Mucosa of rectum (tissue), 2 donors: ENCODE measurements around the gene NPTN.

ENCODE experiments used
- H3K27ac ChIP-seq, 2 donors: one replicate each; pipeline ENCODE4 v1.7.0; 2013; ENCODE audit warnings: inconsistent platforms in 2 of 2, low read depth in 2 of 2, low read length in 2 of 2
- H3K27me3 ChIP-seq, 2 donors: one replicate each; pipeline ENCODE4 v1.7.0; 2013; ENCODE audit warnings: low read length in 2 of 2; ENCODE audit not compliant: control insufficient read depth in 2 of 2, insufficient read depth in 2 of 2
- H3K36me3 ChIP-seq, 2 donors: one replicate each; pipeline ENCODE4 v1.7.0; 2013; ENCODE audit warnings: low read length in 2 of 2; ENCODE audit not compliant: control insufficient read depth in 2 of 2, insufficient read depth in 2 of 2
- H3K4me1 ChIP-seq, 2 donors: one replicate each; pipeline ENCODE4 v1.7.0; 2013; ENCODE audit warnings: low read length in 2 of 2, mild to moderate bottlenecking in 1 of 2; ENCODE audit not compliant: control insufficient read depth in 2 of 2, insufficient read depth in 2 of 2
- H3K4me3 ChIP-seq, 2 donors: one replicate each; pipeline ENCODE4 v1.7.0; 2013; ENCODE audit warnings: low read length in 2 of 2
- H3K9ac ChIP-seq, 2 donors: one replicate each; pipeline ENCODE4 v1.7.0; 2013; ENCODE audit warnings: low read length in 2 of 2, low read depth in 1 of 2, mild to moderate bottlenecking in 1 of 2
- H3K9me3 ChIP-seq, 2 donors: one replicate each; pipeline ENCODE4 v1.7.0; 2013; ENCODE audit warnings: low read length in 2 of 2; ENCODE audit not compliant: control insufficient read depth in 2 of 2
- donor health status: healthy.
- donor health status: Normal muscosa, but diverticular disease.

Gene NPTN

DNA sequence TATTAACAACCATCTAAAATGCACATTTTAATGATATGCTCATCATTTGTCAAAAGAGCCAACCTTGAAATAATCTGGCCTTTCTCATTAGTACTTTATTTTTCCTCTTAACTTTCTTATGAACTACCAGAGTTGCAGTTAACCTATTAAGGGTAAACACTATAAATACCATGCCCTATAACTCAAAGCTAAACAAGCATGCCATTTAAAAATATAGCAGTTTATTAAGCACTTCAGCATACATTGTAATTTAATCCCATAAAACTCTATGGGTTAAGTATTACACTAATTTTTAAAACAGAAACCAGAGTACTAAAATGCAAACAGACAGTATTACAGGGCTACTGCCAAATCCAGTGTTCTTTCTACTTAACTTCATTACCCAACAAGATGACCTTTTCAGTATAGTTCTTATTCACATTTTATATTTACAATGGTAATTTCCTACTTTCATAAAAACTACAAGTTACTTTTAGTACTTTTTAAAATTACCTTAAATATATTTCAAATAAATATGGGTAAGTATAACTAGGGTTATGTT lies 11.8 kb downstream of the NPTN start:
- Histone ChIP-seq H3K9ac (no peak overlapping the region), H3K27ac (no peak overlapping the region), H3K4me1 (peaks cover 3 to 14% of the 10 kb centered on the region in 2 donors), H3K9me3 (no peaks in the 10 kb centered on the region), H3K27me3 (no peaks in the 10 kb centered on the region), H3K36me3 (no peaks in the 10 kb centered on the region), H3K4me3 (no peak overlapping the region)

DNA sequence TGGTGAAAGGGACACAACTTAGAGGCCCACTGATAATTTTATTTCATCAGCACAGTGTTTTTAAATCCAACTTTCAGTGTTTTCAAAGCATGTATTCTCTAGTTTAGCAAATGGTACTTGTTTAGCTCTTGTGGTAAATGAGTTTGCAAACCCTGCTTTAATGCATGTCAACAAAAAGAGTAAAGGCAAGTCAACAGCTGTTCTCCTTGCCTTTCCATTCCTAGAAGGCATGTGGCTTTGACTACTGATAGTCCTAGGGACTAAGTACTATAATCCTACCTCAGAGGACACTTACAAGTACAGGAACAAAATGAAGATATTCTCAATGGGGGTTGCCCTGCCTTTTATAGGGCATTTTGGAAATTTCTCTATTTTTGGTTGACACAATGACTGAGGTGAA lies 13.1 kb downstream of the NPTN start:
- Histone ChIP-seq H3K36me3 (no peaks in the 10 kb centered on the region), H3K4me1 (peaks cover 3 to 14% of the 10 kb centered on the region in 2 donors), H3K27ac (no peak overlapping the region), H3K4me3 (no peak overlapping the region), H3K9ac (no peak overlapping the region), H3K9me3 (no peaks in the 10 kb centered on the region), H3K27me3 (no peaks in the 10 kb centered on the region)

DNA sequence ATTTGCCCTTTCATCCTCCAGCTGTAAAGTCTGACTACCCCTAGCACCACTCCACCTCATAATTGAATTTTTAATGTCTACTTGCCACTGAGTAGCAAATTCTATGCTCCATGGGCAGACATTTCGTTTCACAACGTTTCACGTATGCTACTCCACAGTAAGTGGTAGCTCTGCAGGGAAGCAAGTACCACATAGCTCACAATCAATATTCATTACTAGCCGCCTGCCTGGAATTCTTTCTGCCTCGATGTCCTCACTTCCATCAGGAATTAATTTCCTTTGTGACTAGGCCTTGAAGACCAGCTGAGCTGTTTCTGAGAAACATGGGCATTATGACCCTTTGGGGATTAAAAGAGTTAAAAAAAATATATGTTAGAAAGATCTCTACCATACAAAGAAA lies 15.3 kb downstream of the NPTN start:
- Histone ChIP-seq H3K27me3 (no peaks in the 10 kb centered on the region), H3K9ac (no peak overlapping the region), H3K4me1 (no peaks in the 10 kb centered on the region), H3K27ac (no peak overlapping the region), H3K36me3 (no peaks in the 10 kb centered on the region), H3K9me3 (no peaks in the 10 kb centered on the region), H3K4me3 (no peak overlapping the region)

DNA sequence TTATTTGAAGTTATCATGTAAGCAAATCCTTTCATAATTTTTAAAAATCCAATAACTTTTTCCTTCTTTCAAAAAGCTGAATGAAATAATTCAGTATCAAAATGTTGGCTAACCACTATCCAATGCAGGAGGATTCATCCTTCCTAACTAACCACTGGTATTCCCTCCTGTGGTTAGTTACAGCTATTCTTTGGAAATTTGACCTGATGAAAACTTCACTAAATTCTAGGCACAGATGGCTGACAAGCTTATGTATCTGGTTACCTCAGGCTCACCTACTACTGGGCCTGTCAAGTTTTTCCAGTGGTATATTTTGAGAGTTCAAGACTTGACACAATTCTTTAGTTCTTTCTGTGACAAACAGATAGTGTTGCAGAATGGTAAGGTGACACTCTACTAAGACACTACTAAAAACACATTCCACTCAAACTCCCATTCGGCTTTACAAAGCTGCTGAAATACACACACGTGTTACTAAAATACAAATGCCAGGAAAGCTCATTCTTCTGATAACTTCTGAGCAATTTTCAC lies 15.8 kb downstream of the NPTN start:
- Histone ChIP-seq H3K27me3 (no peaks in the 10 kb centered on the region), H3K4me1 (no peaks in the 10 kb centered on the region), H3K36me3 (no peaks in the 10 kb centered on the region), H3K27ac (no peak overlapping the region), H3K4me3 (no peak overlapping the region), H3K9ac (no peak overlapping the region), H3K9me3 (no peaks in the 10 kb centered on the region)

DNA sequence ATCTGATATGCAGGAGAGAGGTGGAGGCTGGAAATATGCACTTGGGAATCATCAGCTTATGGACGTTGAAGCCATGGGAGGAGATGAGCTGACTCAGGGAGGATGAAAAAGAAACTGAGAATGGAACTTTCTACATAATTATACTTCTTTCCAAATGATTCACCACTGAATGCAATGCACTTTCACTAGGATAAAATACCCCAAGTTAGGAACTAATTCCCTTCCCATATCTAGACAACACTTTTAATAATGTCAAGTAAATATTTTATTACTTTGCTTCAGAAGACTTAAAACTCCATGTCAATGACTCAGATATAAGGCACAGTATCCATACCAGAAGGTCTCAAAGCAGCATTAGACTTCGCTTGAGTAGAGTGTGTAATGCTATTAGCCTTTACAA lies 24.2 kb downstream of the NPTN start:
- no peak overlapping the region for H3K27ac ChIP-seq
- H3K4me3 ChIP-seq: no peak overlapping the region
- no peak overlapping the region for H3K9ac ChIP-seq
- H3K27me3 ChIP-seq: no peaks in the 10 kb centered on the region
- no peaks in the 10 kb centered on the region for H3K36me3 ChIP-seq
- H3K4me1 ChIP-seq: no peaks in the 10 kb centered on the region
- no peaks in the 10 kb centered on the region for H3K9me3 ChIP-seq

DNA sequence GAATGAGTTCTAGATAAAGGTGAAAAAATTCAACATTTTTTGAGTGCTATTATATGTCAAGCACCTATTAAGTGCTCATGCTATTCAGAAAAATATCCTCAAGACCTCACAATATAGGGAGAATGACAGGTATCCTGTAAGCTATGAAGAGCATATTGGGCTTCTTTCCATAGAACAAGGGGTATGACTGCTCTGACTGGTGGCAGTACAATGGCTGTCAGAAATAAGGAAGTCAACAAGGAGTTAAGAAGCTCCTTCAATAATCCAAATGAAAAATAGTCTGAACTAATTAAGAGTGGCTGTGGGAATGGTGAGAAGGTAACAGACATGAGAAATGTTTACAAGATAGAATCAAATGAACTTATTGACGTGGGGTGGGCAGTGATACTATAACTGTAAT lies 24.7 kb downstream of the NPTN start:
- no peaks in the 10 kb centered on the region for H3K4me1 ChIP-seq
- H3K27me3 ChIP-seq: no peaks in the 10 kb centered on the region
- no peak overlapping the region for H3K9ac ChIP-seq
- no peak overlapping the region for H3K27ac ChIP-seq
- no peaks in the 10 kb centered on the region for H3K36me3 ChIP-seq
- no peaks in the 10 kb centered on the region for H3K9me3 ChIP-seq
- H3K4me3 ChIP-seq: no peak overlapping the region

DNA sequence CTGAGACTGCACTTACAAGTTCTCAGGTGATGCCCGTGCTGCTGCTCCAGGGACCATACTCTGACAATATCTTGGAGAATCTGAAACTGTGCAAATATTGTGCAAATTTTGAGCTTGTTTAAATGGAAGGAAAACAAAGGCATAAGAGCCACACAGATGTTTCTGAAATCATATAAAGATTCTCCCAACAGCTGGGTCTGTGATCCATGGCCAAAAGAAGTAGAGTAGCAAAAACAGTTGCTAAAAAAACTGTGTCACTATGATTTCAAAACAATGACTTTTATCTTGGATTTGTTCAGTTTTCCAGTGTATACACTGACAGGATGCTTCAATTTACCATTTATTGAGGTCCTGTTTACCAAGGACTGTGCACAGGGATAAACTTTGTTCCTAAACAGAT lies 25.3 kb downstream of the NPTN start:
- H3K4me3 ChIP-seq: no peak overlapping the region
- peaks cover 0 to 4% of the 10 kb centered on the region in 2 donors for H3K4me1 ChIP-seq
- no peaks in the 10 kb centered on the region for H3K36me3 ChIP-seq
- no peak overlapping the region for H3K27ac ChIP-seq
- no peak overlapping the region for H3K9ac ChIP-seq
- no peaks in the 10 kb centered on the region for H3K9me3 ChIP-seq
- no peaks in the 10 kb centered on the region for H3K27me3 ChIP-seq

DNA sequence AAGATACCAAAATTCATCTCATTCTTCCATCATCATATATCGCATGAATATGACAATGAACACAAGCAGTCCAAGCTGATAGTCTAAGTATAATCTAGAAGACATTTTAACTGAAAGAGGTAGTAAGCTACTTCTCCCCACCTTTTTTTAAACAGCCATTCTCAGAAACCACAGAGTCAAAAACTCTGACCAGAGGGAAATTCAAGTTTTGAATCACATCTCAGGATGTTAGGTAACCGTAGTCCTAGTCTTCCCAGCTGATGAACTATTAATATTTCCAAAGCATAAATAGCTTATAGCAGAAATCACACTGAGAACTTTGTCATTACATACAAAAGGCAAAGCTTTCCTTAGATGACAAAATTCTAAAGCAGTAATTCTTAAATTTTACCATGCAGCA lies 25.8 kb downstream of the NPTN start:
- no peaks in the 10 kb centered on the region for H3K27me3 ChIP-seq
- H3K27ac ChIP-seq: no peak overlapping the region
- H3K4me3 ChIP-seq: no peak overlapping the region
- H3K9me3 ChIP-seq: no peaks in the 10 kb centered on the region
- H3K36me3 ChIP-seq: no peaks in the 10 kb centered on the region
- peaks cover 4 to 8% of the 10 kb centered on the region in 2 donors for H3K4me1 ChIP-seq
- H3K9ac ChIP-seq: no peak overlapping the region

DNA sequence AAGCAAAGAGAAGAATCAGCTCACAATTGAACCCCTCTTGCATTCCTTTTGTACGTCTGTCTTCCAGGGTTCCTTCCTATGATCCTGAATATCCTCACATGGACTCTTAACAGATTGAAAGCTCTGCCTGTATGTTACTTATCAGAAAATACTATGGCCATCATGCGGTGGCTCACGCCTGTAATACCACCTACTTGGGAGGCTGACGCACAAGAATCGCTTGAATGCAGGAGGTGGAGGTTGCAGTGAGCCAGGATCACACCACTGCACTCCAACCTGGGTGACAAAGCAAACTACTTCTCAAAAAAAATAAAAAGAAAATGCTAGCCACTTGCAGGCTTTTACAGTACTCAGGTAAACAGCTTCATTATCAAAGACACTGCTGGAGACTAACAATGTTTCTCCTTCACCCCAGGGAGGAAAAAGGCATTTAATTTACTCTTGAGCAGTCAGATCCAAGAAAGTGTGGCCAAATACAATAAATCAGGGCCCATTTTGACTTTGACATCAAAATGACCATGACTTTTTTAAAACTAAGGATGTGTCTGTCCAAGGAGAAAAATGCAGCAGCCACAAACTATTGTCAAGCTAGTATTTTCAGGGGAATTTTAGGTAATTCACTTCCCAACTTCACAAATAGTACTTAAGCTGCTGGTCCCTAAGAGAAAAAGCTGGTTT lies 27.3 kb downstream of the NPTN start:
- Histone ChIP-seq H3K27me3 (no peaks in the 10 kb centered on the region), H3K27ac (no peak overlapping the region), H3K4me1 (peaks cover 17 to 21% of the 10 kb centered on the region in 2 donors), H3K9me3 (no peaks in the 10 kb centered on the region), H3K36me3 (no peaks in the 10 kb centered on the region), H3K4me3 (no peak overlapping the region), H3K9ac (no peak overlapping the region)

DNA sequence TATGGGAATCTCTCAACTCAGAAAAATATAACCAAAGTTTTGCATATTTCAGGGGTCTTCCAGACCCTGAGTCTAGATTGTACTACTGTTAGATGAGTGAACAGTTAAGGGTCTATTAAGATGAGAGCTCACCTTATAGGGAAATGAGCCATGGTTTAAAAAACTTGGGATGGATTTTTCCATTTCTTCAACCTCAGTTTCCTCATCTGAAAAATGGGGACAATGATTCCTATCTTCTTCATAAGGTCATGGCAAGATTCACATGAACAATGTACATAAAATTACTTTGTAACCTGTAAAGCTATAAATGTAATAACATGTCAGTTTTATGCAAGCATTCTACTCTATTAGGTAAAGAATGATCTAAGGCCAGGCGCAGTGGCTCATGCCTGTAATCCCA lies 28.7 kb downstream of the NPTN start:
- Histone ChIP-seq H3K27me3 (no peaks in the 10 kb centered on the region), H3K27ac (no peak overlapping the region), H3K9ac (no peak overlapping the region), H3K4me3 (no peak overlapping the region), H3K4me1 (peaks cover 24% of the 10 kb centered on the region in 2 donors), H3K36me3 (no peaks in the 10 kb centered on the region), H3K9me3 (no peaks in the 10 kb centered on the region)
